Measurements from ENCODE around the gene CFAP68. TPM values are rescaled to one million over a fixed set of nuclear protein-coding genes. Genes with fewer than 3 reads are reported as not detected.
A peak's percentile ranks its signal among the peaks of the same experiment; 100 is the strongest.

The CFAP68 gene
- total and polyA plus RNA-seq, 2 of the 13 experiments (the other 11 are each of a cell fraction or from before 2014, with no cell fraction given) = 22.2 to 25.6 TPM

- TF ChIP-seq NR2F2 (IDR thresholded peaks at IDR 0.05; ENCODE audit: borderline replicate concordance, low read depth) = 0 out of 2 replicates have a peak, but pooled peaks have one; percentile 10
- TF ChIP-seq NFIC (IDR thresholded peaks at IDR 0.05; ENCODE audit: low read length) = 0 out of 2 replicates have a peak, but pooled peaks have one; percentile 31
- TF ChIP-seq FOXO1 (CRISPR knock-in tag; IDR thresholded peaks at IDR 0.05) = no peak
- no peak for TF ChIP-seq ZBTB34 (CRISPR knock-in tag; IDR thresholded peaks at IDR 0.05)
- TF ChIP-seq CAMTA2 (CRISPR knock-in tag; IDR thresholded peaks at IDR 0.05; ENCODE audit: borderline replicate concordance) = no peak
- TF ChIP-seq ZNF12 (CRISPR knock-in tag; IDR thresholded peaks at IDR 0.05) = no peak
- no peak for TF ChIP-seq NKX3-1 (CRISPR knock-in tag; IDR thresholded peaks at IDR 0.05)
- no peak for TF ChIP-seq ZNF431 (CRISPR knock-in tag; IDR thresholded peaks at IDR 0.05; ENCODE audit: borderline replicate concordance, low read depth)
- no peak for TF ChIP-seq SAP130 (CRISPR knock-in tag; IDR thresholded peaks at IDR 0.05; ENCODE audit: low read depth)
- TF ChIP-seq PRDM10 (CRISPR knock-in tag; IDR thresholded peaks at IDR 0.05; ENCODE audit: low read depth) = no peak
- no peak for TF ChIP-seq SKIL (CRISPR knock-in tag; IDR thresholded peaks at IDR 0.05; ENCODE audit: borderline replicate concordance)
Observed at GRCh38 chr11:111871693-111872161, 7.6 kb upstream of the CFAP68 start (continued).
